Globus pallidus (tissue), 1 donor: Measurements from ENCODE around the gene PIK3CB.
"Not testable (repeated sequence)": the region's sequence is repeated elsewhere in the genome, so short reads cannot be mapped to it uniquely, and the experiment has no call there.

ENCODE experiments used
- DNase-seq: peaks from one replicate; pipeline ENCODE4 v3.0.0-alpha.2; 2015; ENCODE audit warnings: low spot score

Gene PIK3CB

DNA sequence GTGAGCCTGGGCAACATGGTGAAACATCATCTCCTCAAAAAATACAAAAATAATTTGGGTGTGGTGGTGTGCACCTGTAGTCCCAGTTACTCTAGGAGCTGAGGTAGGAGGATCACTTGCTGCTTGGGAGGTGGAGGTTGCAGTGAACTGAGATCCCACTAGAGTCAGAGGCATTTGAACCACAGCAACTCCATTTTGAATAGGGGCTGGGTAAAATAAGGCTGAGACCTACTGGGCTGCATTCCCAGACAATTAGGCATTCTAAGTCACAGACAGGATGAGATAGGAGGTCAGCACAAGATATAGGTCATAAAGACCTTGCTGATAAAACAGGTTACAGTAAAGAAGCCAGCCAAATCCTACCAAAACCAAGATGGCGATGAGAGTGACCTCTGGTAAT is 12.1 kb upstream of the PIK3CB start:
- not testable (repeated sequence) for DNase-seq

DNA sequence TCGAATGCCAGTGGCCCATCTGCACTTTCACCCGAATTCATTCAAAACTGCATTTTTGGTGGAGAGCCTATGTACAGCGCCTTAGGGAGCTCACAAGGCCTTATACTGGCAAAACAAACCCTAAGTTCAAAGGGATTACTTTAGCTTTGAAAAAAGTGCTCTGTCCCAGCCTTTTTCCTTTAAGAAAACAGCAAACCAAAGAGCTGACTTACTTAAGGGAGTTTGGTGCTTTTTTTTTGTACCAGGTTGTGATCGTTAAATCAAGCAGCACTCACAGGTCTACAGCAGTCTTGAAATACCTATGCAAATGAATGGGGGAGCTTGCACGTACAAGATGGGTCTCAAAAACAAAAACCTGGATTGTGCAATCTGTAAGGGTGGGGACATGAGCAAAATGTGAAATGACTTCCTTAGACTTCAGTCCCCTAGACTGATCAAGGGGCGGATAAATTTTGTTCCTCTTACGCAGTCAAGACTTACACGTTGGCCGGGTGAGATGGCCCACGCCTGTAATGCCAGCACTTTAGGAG is 11.6 kb upstream of the PIK3CB start:
- no peak for DNase-seq

DNA sequence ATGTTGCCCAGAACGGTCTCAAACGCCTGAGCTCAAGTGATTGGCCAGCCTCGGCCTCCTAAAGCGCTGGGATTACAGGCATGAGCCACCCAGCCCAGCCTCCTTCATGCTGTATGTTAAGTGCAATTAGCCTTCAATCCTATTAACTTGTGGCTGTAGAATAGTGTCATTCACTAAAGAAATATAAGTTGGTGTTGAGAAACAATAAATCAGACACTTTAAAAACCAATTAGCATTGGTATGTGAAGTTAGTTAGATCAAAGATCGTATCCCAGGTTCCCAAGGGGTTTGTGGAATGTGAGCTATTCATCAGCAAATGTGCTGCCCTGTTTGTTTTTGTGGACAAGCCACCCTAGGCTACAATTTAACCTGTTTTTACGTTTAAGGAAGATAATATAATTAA is 11.0 kb upstream of the PIK3CB start:
- no peak for DNase-seq

DNA sequence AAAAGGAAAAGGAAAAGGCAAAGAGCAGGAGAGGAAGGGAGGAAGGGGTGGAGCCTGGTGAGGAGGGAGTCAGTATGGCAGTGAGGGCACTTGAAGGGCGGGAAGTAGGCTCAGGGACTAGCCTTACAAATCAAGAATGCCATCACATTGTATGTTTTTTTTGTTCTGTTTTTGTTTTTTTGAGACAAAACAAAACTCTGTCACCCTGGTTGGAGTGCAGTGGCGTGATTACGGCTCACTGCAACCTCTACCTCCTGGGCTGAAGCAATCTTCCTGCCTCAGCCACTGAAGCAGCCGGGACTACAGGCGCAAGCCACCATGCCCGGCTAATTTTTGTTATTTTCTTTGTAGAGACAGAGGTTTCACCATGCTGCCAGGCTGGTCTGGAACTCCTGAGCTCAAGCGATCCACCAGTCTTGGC is 10.5 kb upstream of the PIK3CB start:
- DNase-seq: no peak

DNA sequence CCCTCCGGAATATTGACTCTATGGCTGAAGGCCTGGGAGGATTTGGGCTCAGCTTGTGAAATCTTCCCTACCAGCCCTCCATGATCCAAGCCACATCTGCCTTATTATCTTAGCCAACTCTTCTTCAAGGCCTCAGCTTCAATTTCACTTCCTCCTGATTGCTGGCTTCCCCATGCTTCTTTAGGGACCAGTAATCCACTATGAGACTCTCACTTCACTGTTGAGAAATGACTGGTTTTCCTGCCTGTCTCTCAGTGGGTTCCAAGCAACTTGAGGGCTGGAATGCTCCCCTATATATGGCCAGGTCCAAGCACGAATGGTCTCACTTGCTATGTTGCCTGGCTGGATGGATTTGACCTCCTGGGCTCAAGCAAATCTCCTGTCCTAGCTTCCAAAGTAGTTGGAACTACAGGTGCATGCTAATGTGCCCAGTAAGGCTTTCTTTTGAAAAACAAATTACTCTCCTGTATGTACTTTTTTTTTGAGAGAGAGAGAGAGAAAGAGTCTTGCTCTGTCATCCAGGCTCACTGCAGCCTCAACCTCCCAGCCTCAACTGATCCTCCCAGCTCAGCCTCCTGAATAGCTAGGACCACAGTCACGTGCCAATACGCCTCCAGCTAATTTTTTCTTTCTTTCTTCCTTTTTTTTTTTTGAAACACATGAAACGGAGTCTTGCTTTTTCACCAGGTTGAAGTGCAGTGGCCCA is 7.9 kb upstream of the PIK3CB start:
- peak; percentile 30 for DNase-seq

DNA sequence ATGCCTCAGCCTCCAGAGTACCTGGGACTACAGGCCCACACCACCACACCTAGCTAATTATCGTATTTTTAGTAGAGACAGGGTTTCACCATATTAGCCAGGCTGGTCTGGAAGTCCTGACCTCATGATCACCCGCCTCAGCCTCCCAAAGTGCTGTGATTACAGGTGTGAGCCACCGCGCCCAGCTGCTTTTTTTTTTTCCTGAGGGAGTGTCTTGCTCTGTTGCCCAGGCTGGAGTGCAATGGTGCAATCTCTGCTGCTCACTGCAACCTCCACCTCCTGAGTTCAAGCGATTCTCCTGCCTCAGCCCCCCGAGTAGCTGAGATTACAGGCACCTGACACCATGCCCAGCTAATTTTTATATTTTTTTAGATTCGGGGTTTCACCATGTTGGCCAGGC is 3.7 kb upstream of the PIK3CB start:
- not testable (repeated sequence) for DNase-seq

DNA sequence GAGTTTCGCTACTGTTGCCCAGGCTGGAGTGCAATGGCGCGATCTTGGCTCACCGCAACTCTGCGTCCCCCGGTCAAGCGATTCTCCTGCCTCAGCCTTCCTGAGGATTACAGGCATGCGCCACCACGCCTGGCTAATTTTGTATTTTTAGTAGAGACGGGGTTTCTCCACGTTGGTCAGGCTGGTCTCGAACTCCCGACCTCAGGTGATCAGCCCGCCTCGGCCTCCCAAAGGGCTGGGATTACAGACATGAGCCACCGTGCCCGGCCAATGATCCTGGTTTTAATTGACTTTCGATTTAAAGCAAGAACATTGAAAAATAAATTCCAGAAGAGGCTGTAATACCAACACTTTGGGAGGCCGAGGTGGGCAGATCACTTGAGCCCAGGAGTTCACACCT is 1.1 kb upstream of the PIK3CB start:
- not testable (repeated sequence) for DNase-seq

DNA sequence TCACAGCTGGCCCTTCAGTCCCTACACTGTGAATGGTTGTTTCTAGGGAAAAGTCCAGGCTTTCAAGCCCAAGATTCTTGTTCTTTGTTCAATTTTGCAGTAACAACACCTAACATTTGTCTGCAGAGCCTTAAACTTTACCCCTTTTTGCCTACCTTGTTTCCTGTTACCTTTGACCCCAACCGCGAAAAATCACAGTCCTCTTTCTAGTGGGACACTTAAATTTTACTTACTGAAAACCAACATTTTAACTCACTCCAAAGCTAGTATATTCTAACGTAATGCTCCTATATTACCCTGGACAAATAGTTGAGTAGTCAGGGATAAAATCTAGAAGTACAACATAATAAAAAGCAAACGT is 649 bp upstream of the PIK3CB start:
- no peak for DNase-seq

DNA sequence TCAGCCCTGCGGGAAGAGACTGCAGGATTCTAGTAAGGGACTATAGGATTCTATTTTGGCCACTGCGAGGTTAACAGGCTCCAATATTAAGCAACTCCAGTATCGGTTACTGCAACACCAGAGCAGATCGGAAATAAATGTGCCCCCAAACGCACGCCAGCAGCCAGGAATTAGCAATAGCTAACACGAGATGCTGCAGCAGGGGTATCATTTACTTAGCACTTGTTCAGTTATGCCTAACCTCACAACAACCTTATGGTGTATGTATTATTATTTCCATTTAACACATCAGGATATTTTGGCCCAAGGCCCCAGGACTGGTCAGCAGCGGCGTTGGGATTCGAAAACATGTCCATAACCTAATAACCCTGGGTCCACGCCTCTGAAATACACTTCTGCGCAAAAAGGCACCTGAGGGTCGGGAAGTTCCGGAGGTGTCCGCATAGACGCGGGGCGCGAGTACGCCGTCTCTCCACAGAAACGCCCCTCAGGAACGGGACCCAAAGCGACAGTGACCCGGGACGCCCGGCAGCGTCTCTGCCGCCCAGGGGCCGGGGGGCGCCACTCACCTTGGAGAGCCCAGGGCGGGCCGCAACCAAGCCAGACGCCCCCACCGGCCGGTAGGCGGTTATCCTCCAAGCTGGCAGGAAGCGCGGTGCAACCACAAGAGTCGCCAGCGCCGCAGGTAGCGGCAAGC is 681 bp downstream of the PIK3CB start:
- peak; percentile 46 for DNase-seq

DNA sequence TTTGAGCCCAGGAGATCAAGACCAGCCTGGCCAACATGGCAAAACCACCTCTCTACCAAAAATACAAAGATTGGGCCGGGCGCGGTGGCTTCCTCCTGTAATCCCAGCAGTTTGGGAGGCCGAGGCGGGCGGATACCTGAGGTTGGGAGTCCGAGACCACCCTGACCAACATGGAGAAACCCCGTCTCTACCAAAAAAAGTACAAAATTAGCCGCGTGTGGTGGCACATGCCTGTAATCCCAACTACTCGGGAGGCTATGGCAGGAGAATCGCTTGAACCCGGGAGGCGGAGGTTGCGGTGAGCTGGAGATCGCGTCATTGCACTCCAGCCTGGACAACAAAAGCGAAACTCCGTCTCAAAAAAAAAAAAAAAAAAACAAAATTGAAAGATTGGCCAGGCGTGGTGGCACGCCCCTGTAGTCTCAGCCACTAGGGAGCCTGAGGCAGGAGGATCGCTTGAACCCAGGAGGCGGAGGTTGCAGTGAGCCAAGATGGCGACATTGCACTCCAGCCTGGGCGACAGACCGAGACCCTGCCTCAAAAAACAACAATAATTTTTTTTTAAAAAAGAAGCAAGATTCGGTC is 2.2 kb downstream of the PIK3CB start:
- not testable (repeated sequence) for DNase-seq

DNA sequence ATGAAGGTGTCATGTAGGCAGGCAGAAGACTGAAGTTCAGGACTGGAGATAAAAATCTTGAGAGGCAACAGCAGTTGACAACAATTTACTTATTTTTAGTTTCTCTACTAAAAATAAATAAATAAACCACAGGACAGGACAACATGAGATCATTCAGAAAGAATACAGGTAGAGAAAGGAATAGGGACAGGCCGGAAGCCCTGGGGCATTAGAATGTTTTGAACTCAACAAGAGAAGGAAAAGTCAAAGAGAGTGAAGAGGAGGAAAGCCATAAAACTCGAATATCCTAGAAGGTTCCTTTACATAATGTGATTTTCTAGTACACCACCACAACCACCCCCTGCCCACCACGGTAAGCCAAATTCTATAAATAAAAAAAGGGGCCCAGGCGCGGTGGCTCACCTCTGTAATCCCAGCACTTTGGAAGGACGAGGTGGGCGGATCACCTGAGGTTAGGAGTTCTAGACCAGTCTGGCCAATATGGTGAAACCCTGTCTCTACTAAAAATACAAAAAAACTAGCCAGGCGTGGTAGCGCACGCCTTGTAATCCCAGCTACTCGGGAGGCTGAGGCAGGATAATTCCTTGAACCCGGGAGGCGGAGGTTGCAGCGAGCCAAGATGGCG is 4.7 kb downstream of the PIK3CB start:
- no peak for DNase-seq

DNA sequence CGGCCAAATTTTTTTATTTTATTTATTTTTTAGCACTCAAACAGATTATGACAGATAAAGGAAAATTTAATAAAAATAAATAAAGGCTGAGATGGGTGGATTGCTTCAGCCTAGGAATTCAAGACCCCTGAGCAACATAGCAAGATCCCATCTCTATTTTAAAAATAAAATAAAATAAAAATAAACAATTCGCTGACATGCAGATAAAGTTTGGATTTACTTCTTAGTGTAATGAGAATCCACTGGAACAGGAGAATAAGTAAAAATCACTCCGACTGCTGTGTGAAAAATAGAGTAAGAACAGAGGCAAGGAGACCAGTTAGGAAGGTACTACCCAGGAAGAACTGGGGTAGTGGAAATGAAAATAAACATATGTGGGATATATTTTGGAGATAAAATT is 5.6 kb downstream of the PIK3CB start:
- no peak for DNase-seq

DNA sequence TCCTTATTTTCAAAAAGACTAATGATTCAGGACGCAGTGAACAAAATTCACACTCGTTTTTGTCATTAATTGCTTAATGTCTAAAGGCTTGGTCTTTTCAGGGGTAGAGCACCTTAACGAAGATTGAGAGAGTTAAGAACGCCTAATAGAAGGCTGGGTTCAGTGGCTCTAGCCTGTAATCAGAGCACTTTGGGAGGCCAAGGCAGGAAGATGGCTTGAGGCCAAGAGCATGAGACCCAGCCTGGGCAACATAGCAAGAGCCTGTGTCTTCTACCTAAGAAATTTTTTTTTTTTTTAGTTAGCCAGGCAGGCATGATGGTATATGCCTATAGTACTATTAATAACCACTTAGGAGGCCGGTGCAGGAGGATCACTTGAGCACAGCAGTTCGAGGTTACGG is 7.5 kb downstream of the PIK3CB start:
- DNase-seq: no peak

DNA sequence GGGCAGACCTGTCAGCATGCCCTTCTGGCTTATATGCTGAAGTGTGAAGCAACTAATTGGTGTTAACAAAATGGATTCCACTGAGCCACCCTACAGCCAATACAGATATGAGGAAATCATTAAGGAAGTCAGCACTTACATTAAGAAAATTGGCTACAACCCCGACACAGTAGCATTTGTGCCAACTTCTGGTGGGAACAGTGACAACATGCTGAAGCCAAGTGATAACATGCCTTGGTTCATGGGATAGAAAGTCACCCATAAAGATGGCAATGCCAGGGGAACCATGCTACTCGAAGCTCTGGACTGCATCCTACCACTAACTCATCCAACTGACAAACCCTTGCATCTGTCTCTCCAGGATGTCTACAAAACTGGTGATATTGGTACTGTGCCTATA is 9.4 kb downstream of the PIK3CB start:
- no peak for DNase-seq

DNA sequence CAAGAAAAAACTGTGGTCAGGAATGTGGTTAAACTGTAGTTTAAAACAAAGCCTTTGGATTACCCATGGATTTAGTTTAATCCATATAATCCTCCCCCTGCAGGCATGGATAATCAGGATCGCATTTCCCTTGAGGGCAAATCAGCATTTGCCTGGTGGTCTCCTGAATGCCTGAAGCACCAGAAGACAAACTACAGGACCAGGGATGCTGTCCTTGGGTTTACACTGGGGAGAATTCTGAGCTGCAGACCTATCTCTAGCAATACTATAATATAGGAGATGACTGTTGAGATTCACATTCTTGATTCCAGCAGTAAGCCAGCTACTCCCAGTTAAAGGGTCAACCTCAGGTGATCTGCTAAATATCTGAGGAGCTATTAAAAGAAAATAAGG is 10.6 kb downstream of the PIK3CB start:
- no peak for DNase-seq

DNA sequence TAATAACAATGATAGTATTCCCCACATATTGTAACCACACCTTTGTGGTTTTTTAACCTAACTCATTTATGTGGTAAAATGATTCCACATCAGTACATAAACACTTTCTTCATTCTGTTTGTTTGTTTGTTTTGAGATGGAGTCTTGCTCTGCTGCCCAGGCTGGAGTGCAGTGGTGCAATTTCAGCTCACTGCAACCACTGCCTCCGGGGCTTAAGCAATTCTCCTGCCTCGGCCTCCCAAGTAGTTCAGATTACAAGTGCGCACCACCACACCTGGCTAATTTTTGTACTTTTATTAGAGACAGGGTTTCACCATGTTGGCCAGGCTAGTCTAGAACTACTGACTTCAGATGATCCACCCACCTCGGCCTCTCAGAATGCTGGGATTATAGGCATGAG is 14.3 kb downstream of the PIK3CB start:
- DNase-seq: not testable (repeated sequence)

DNA sequence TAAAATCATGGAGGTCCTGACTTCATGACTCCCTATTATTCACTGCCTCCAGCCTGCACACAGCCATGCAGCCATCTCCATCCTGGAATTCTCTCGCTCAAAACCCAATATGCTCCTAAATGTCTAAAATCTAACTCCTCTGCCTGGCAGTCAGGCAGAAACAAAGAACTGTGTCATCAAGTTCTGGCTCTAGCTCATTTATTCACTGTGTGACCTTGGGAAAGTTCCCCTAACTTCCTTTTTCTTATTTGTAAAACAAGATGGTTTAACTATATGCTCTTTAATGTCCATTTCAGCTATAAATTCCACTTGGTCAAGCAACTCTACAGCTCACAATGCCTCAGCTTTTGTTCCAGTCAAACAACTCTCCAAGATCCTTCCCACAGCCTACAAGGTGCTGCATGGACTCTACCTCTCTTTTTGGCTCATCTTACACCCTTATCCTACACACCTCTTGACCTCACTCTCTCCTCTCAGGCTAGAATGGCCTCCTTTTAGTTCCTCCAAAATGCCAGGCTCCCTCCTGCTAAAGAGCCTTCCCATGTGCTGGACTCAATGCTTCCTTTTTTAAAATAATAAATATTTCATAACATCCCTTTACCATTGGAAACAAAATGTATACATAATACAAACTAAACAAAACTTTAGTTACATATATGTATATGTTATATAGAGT is 16.4 kb downstream of the PIK3CB start:
- peak; percentile 17 for DNase-seq

DNA sequence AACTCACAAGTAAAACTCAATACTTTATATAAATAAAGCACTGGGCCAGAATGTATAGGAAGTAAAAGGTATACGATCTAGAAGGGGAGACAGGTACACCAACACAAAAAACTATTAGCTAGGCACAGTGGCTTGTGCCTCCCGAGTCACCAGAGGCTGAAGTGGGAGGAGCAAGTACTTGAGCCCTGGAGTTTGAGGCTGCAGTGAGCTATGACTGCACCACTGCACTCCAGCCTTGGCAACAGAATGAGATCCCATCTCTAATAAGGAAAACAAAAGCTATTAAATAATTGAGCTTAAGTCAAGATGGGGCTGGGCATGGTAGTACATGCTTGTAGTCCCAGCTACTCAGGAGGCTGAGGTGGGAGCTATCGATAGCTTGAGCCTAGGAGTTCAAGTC is 17.0 kb downstream of the PIK3CB start:
- no peak for DNase-seq

DNA sequence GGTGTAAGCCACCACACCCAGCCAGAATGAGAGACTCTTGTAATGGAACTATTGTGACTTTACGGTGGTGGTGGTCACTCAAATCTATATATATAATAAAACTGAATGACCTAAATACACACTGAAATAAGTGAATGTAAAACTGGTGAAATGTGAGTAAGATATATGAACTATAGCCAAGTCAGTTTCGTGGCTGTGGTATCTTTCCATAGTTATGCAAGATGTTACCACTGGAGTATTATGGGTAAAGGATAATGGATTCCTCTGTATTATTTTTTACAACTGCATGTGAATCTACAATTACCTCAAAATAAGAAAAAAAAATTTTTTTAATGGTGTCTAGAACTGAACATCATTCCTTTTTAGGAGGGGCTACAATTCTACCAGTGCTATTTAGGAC is 21.9 kb downstream of the PIK3CB start:
- DNase-seq: no peak

DNA sequence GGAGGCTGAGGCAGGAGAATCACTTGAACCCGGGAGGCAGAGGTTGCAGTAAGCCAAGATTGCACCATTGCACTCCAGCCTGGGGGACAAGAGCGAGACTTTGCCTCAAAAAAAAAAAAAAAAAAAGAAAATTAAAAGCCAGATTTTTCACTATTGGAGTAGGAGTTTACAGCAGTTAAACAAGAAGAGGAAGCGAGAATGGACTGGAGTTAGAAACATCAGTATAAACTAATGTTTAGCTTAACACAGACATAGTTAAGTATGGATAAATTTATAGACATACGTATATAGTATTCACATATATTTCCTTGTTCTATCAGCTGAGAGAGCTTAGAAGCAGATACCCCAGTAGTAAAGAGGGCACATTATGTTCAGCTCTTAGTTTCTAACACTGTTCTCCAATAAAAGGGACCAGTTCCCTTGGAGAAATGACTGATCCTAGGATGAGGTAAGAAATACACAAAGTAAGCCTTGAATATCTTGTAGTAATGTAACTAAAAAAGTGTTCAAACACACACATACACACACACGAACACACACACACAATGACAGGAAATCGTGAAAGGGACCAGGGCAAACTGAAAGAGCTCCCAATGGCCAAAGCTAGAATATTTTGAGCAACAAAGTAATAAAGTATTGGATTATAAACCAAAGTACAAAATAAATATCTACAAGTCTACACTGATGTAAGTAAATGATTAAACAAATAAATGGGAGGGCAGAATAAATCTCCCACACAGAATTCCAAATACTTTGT is 25.1 kb downstream of the PIK3CB start:
- no peak for DNase-seq

DNA sequence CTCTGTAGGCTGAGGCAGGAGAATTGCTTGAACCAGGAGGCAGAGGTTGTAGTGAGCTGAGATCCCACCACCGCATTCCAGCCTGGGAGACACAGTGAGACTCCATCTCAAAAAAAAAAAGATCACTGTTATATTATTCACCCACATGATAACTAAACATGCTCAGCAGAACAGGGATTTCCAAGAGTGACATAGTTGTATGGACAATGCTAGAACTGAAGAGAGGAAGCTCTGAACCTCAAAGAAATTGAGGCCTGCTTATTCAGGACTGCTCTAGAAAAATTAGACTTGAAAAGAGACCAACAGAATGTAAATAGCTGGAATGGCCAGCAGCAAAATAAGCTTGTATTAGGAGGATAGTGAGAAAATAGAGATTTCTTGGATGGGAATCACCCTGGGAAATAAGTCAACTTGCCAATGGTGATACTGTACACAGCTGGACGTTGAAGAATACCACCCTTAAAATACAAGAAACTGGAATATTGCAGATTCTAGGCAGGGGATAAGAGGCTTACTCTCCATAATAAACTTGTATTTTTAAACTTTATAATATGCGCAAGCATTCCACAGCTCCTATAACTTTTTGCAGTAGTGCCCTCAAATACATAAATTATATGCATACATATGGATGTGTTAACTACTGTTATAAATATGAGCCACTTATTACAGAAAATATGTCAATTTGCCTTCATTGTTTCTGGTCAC is 28.2 kb downstream of the PIK3CB start:
- no peak for DNase-seq
